ENCODE data around the gene TMOD2.

TMOD2 gene

DNA sequence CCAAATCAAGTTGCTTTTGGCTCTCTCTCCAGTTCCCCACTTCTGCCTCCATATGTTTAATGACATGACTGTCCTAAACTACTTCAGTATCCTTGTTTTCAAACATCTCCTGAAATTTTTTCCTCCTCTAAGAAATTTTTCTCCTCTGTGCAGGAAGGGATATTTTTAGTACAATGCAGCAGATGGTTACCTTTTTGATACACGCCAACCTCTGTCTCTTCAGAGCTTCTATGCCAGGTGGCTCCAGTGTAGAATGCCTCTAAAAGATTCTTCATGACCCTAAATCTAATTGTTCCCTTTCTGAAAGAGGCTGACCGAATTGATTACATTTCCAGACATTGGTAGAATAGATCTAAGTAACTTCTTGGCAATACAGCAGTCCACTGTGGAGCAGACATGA lies 111.7 kb downstream of the TMOD2 start:
- no peak for DNase-seq

GRCh38 chr15:51864408-51865056 lies 113.1 kb downstream of the TMOD2 start:
- no peak for DNase-seq

GRCh38 chr15:51865317-51865716 lies 113.9 kb downstream of the TMOD2 start:
- no peak for DNase-seq
